Mesendoderm (in vitro differentiated cells): ENCODE data around the gene SCNN1B.
"Not testable (repeated sequence)": the region's sequence is repeated elsewhere in the genome, so short reads cannot be mapped to it uniquely, and the experiment has no call there.

Experiments
- DNase-seq: peaks from one replicate; pipeline ENCODE4 v3.0.0; 2013
- H2AK5ac ChIP-seq: 2 replicates; pipeline ENCODE4 v1.6.1; 2013; ENCODE audit warnings: low read length, inconsistent platforms
- H2BK120ac ChIP-seq: 2 replicates; pipeline ENCODE4 v1.6.1; 2013; ENCODE audit warnings: low read depth, mild to moderate bottlenecking, low read length, moderate library complexity, mixed read lengths
- H2BK15ac ChIP-seq: replicated peaks from 2 replicates; pipeline ENCODE4 v1.6.1; 2013; ENCODE audit warnings: low read depth, mild to moderate bottlenecking, moderate library complexity
- H2BK5ac ChIP-seq: 2 replicates; pipeline ENCODE4 v1.6.1; 2013; ENCODE audit warnings: low read length, inconsistent platforms
- H3K18ac ChIP-seq: 2 replicates; pipeline ENCODE4 v1.6.1; 2013; ENCODE audit warnings: mild to moderate bottlenecking, low read length, mixed read lengths
- H3K23ac ChIP-seq: one replicate; pipeline ENCODE4 v1.6.1; 2013; ENCODE audit warnings: low read length
- H3K27ac ChIP-seq: 2 replicates; pipeline ENCODE4 v1.5.1; 2013; ENCODE audit warnings: low read depth, mild to moderate bottlenecking, inconsistent platforms, low read length, moderate library complexity
- H3K27me3 ChIP-seq: 2 replicates; pipeline ENCODE4 v1.6.1; 2013; ENCODE audit warnings: low read length, control low read depth, mild to moderate bottlenecking, inconsistent platforms; ENCODE audit not compliant: insufficient read depth, poor library complexity
- H3K36me3 ChIP-seq: 2 replicates; pipeline ENCODE4 v1.6.1; 2013; ENCODE audit warnings: low read length, inconsistent platforms; ENCODE audit not compliant: control insufficient read depth, insufficient read depth
- H3K4ac ChIP-seq: one replicate; pipeline ENCODE4 v1.6.1; 2013; ENCODE audit warnings: low read depth, mild to moderate bottlenecking, low read length, moderate library complexity
- H3K4me1 ChIP-seq: 2 replicates; pipeline ENCODE4 v1.6.1; 2013; ENCODE audit warnings: low read depth, low read length, inconsistent platforms; ENCODE audit not compliant: control insufficient read depth
- H3K4me2 ChIP-seq: 2 replicates; pipeline ENCODE4 v1.6.1; 2013; ENCODE audit warnings: low read length
- H3K4me3 ChIP-seq: 2 replicates; pipeline ENCODE4 v1.5.1; 2013; ENCODE audit warnings: mild to moderate bottlenecking, low read length
- H3K56ac ChIP-seq: one replicate; pipeline ENCODE4 v1.6.1; 2013; ENCODE audit warnings: low read length
- H3K79me1 ChIP-seq: 2 replicates; pipeline ENCODE4 v1.6.1; 2013; ENCODE audit warnings: low read length, inconsistent platforms
- H3K79me2 ChIP-seq: 2 replicates; pipeline ENCODE4 v1.6.1; 2013; ENCODE audit warnings: mild to moderate bottlenecking, low read length; ENCODE audit not compliant: control insufficient read depth, insufficient read depth
- H3K9ac ChIP-seq: 2 replicates; pipeline ENCODE4 v1.6.1; 2013; ENCODE audit warnings: low read length, inconsistent platforms
- H4K5ac ChIP-seq: one replicate; pipeline ENCODE4 v1.6.1; 2013; ENCODE audit warnings: low read length
- H4K8ac ChIP-seq: one replicate; pipeline ENCODE4 v1.6.1; 2013; ENCODE audit warnings: low read depth, mild to moderate bottlenecking, control low read depth, low read length, moderate library complexity
- WGBS: extraction: QIAGEN DNeasy Blood & Tissue Kit; methylation state at CpG from one replicate; pipeline ENCODE4 v1.1.7; 2013; ENCODE audit warnings: low lambda C conversion rate, missing lambda C conversion rate; ENCODE audit not compliant: insufficient coverage; ENCODE audit errors: extremely low coverage; 5-methylcytosine and 5-hydroxymethylcytosine counted together

The SCNN1B gene

GRCh38 chr16:23381702-23382101 lies 79.6 kb downstream of the SCNN1B start:
- not testable (repeated sequence) for H4K5ac ChIP-seq, H3K4ac ChIP-seq, H3K79me1 ChIP-seq, H2AK5ac ChIP-seq, H2BK5ac ChIP-seq, H3K79me2 ChIP-seq, DNase-seq, H3K9ac ChIP-seq, H3K56ac ChIP-seq, H3K23ac ChIP-seq, H3K27ac ChIP-seq, H3K4me3 ChIP-seq, H4K8ac ChIP-seq, H3K4me1 ChIP-seq, H3K27me3 ChIP-seq, H2BK15ac ChIP-seq, H3K36me3 ChIP-seq, H2BK120ac ChIP-seq, H3K18ac ChIP-seq, H3K4me2 ChIP-seq
- WGBS: no CpG with 5 or more reads among the region's 9 CpGs

- no peak overlapping the region for H3K18ac ChIP-seq
- no CpG with 5 or more reads among the region's 6 CpGs for WGBS
- DNase-seq: no peak
- no peak overlapping the region for H3K4me3 ChIP-seq
- H3K56ac ChIP-seq: no peak overlapping the region
- H3K27ac ChIP-seq: no peak overlapping the region
- H3K36me3 ChIP-seq: no peaks in the 10 kb centered on the region
- H4K8ac ChIP-seq: no peak overlapping the region
- no peak overlapping the region for H2BK15ac ChIP-seq
- no peaks in the 10 kb centered on the region for H3K79me2 ChIP-seq
- H3K9ac ChIP-seq: no peak overlapping the region
- no peak overlapping the region for H2BK120ac ChIP-seq
- no peak overlapping the region for H4K5ac ChIP-seq
- no peaks in the 10 kb centered on the region for H3K4me1 ChIP-seq
- H3K27me3 ChIP-seq: no peaks in the 10 kb centered on the region
- H3K4me2 ChIP-seq: no peak overlapping the region
- H3K4ac ChIP-seq: no peak overlapping the region
- no peak overlapping the region for H2AK5ac ChIP-seq
- H3K23ac ChIP-seq: no peak overlapping the region
- no peak overlapping the region for H2BK5ac ChIP-seq
- H3K79me1 ChIP-seq: no peaks in the 10 kb centered on the region
Measured at GRCh38 chr16:23382279-23382678, 80.2 kb downstream of the SCNN1B start.

DNA sequence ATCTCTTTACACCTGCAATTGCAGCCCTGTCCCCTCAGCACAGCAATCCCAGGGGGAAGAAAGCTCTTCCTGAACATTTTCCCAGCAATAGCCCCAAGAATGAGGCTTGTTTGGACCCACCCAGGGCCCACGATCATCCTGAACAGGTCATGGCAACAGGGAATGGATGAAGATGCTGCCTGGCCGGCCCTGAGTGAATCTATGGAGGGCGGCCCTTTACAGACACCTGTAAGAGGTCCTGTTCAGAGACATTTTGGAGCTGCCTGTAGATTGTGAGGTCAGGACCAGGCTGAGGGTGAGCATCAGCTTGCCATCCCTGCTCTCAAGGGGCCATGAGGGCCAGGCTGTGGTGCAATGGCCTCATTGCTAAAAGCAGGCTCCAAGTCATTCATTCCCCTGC lies 81.8 kb downstream of the SCNN1B start:
- no peak overlapping the region for H3K56ac ChIP-seq
- H3K4me2 ChIP-seq: no peak overlapping the region
- H3K27me3 ChIP-seq: no peaks in the 10 kb centered on the region
- no peak overlapping the region for H2BK15ac ChIP-seq
- no peak overlapping the region for H2AK5ac ChIP-seq
- no CpG with 5 or more reads among the region's 3 CpGs for WGBS
- no peak overlapping the region for H3K27ac ChIP-seq
- no peak overlapping the region for H4K8ac ChIP-seq
- no peaks in the 10 kb centered on the region for H3K79me2 ChIP-seq
- no peak overlapping the region for H3K9ac ChIP-seq
- no peak overlapping the region for H3K23ac ChIP-seq
- H2BK5ac ChIP-seq: no peak overlapping the region
- H2BK120ac ChIP-seq: no peak overlapping the region
- no peaks in the 10 kb centered on the region for H3K36me3 ChIP-seq
- H3K4me1 ChIP-seq: no peaks in the 10 kb centered on the region
- DNase-seq: no peak
- H3K4ac ChIP-seq: no peak overlapping the region
- H4K5ac ChIP-seq: no peak overlapping the region
- no peak overlapping the region for H3K18ac ChIP-seq
- H3K4me3 ChIP-seq: no peak overlapping the region
- no peaks in the 10 kb centered on the region for H3K79me1 ChIP-seq

GRCh38 chr16:23384878-23385277 lies 82.8 kb downstream of the SCNN1B start:
- H3K27me3 ChIP-seq: no peaks in the 10 kb centered on the region
- H3K27ac ChIP-seq: no peak overlapping the region
- no peaks in the 10 kb centered on the region for H3K36me3 ChIP-seq
- no peak overlapping the region for H2AK5ac ChIP-seq
- no CpG with 5 or more reads among the region's 10 CpGs for WGBS
- no peaks in the 10 kb centered on the region for H3K4me1 ChIP-seq
- no peak overlapping the region for H2BK15ac ChIP-seq
- H3K4me3 ChIP-seq: no peak overlapping the region
- no peak overlapping the region for H3K4ac ChIP-seq
- H2BK5ac ChIP-seq: no peak overlapping the region
- H3K79me2 ChIP-seq: no peaks in the 10 kb centered on the region
- no peak overlapping the region for H3K56ac ChIP-seq
- H4K5ac ChIP-seq: no peak overlapping the region
- H3K9ac ChIP-seq: no peak overlapping the region
- no peak overlapping the region for H3K23ac ChIP-seq
- H3K79me1 ChIP-seq: no peaks in the 10 kb centered on the region
- no peak for DNase-seq
- H3K4me2 ChIP-seq: no peak overlapping the region
- H4K8ac ChIP-seq: no peak overlapping the region
- H3K18ac ChIP-seq: no peak overlapping the region
- no peak overlapping the region for H2BK120ac ChIP-seq

GRCh38 chr16:23385441-23385840 lies 83.3 kb downstream of the SCNN1B start:
- Histone ChIP-seq H3K4me2 (no peak overlapping the region), H2AK5ac (no peak overlapping the region), H3K4ac (no peak overlapping the region), H3K18ac (no peak overlapping the region), H2BK15ac (no peak overlapping the region), H4K5ac (no peak overlapping the region), H3K9ac (no peak overlapping the region), H2BK120ac (no peak overlapping the region), H3K79me2 (no peaks in the 10 kb centered on the region), H3K4me3 (no peak overlapping the region), H3K79me1 (no peaks in the 10 kb centered on the region), H3K27ac (no peak overlapping the region), H2BK5ac (no peak overlapping the region), H3K4me1 (no peaks in the 10 kb centered on the region), H3K23ac (no peak overlapping the region), H4K8ac (no peak overlapping the region), H3K27me3 (no peaks in the 10 kb centered on the region), H3K36me3 (no peaks in the 10 kb centered on the region), H3K56ac (no peak overlapping the region)
- no CpG with 5 or more reads among the region's 15 CpGs for WGBS
- DNase-seq: no peak

DNA sequence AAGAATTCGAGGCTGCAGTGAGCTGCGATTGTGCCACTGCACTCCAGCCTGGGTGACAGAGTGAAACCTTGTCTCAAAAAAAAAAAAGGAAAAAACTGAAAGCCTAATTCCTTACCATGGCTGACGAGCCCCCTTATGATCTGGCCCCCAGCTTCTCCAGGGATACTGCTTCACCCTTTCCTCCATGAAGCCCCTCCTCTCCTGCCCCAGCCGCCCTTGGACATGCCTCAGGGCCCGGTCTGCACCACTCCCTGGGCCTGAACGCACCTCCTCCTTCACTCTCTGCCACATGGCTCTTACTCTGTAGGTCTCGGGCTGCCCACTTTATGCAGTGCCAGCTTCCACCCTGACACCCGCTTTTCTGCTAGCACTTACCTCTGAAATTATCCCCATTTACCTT lies 85.6 kb downstream of the SCNN1B start:
- Histone ChIP-seq H3K36me3 (peaks cover 2% of the 10 kb centered on the region), H3K79me2 (no peaks in the 10 kb centered on the region), H2BK15ac (no peak overlapping the region), H3K4me3 (no peak overlapping the region), H3K23ac (no peak overlapping the region), H3K56ac (no peak overlapping the region), H3K9ac (no peak overlapping the region), H3K4ac (no peak overlapping the region), H3K18ac (no peak overlapping the region), H2BK5ac (no peak overlapping the region), H2BK120ac (no peak overlapping the region), H3K4me2 (no peak overlapping the region), H3K4me1 (no peaks in the 10 kb centered on the region), H3K79me1 (no peaks in the 10 kb centered on the region), H4K5ac (no peak overlapping the region), H2AK5ac (no peak overlapping the region), H3K27ac (no peak overlapping the region), H3K27me3 (no peaks in the 10 kb centered on the region), H4K8ac (no peak overlapping the region)
- no CpG with 5 or more reads among the region's 8 CpGs for WGBS
- no peak for DNase-seq
